Liver (tissue), 3 donors: Measurements from ENCODE around the gene WWOX.

Experiments used
- FOXA1 ChIP-seq: IDR thresholded peaks from 2 replicates; pipeline ENCODE4 v1.6.1; 2016; ENCODE audit warnings: antibody characterized with exemption
- GABPA ChIP-seq, 2 donors: IDR thresholded peaks in 1 of 2; conservative IDR thresholded peaks in 1 of 2; 2 replicates each; pipeline ENCODE4 v1.6.1; 2016; ENCODE audit warnings: antibody characterized with exemption in 2 of 2, mild to moderate bottlenecking in 1 of 2, moderate library complexity in 1 of 2
- RAD21 ChIP-seq, 2 donors: IDR thresholded peaks; 2 replicates each; pipeline ENCODE4 v1.6.1; 2016; ENCODE audit warnings: antibody characterized with exemption in 2 of 2, mild to moderate bottlenecking in 2 of 2
- SP1 ChIP-seq: IDR thresholded peaks from 2 replicates; pipeline ENCODE4 v1.6.1; 2018; ENCODE audit warnings: antibody characterized with exemption, mild to moderate bottlenecking
- TAF1 ChIP-seq: conservative IDR thresholded peaks from 2 replicates; pipeline ENCODE4 v1.6.1; 2016; ENCODE audit warnings: antibody characterized with exemption, mild to moderate bottlenecking
- YY1 ChIP-seq: IDR thresholded peaks from 2 replicates; pipeline ENCODE4 v1.6.1; 2016; ENCODE audit warnings: antibody characterized with exemption, mild to moderate bottlenecking
- TF ChIP-seq, protein P1 (sequence below): fragments of 150-350 bp; IDR thresholded peaks from 2 replicates; pipeline ENCODE4 v1.5.1; 2017; ENCODE audit warnings: improper control_type of control experiment, low read depth, low read length; ENCODE audit not compliant: missing input control
- TF ChIP-seq, protein P2 (sequence below): IDR thresholded peaks from 2 replicates; pipeline ENCODE4 v1.6.1; 2016; ENCODE audit warnings: antibody characterized with exemption
- TF ChIP-seq, protein P3 (sequence below): IDR thresholded peaks from 2 replicates; pipeline ENCODE4 v1.6.1; 2016; ENCODE audit warnings: antibody characterized with exemption
- TF ChIP-seq, protein P4 (sequence below): IDR thresholded peaks from 2 replicates; pipeline ENCODE4 v1.6.1; 2016; ENCODE audit warnings: antibody characterized with exemption, mild to moderate bottlenecking
- TF ChIP-seq, protein P5 (sequence below): IDR thresholded peaks from 2 replicates; pipeline ENCODE4 v1.6.1; 2016; ENCODE audit warnings: antibody characterized with exemption
- donor health status: healthy.
- donor health status: healthy.

DNA sequence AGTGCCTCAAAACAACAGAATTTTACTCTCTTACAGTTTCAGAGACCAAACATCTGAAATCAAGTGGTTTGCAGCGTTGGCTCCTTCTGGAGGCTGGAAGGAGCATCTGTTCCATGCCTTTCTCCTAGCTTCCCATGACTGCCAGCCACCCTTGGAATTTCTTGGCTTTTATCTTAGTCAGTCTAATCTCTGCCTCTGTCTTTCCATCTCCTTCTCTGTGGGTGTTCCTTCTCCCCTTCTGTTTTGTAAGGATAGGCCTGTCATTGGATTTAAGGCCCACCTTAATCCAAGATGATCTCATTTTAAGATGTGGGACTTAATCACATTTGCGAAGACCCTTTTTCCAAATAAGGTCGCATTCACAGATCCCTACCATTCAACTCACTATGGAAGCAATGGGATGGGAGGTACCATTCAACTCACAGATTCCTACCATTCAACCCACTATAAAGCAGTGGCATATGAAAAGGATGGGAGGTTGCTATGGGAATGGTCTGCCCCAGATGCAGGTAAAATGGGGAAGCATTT, 321.8 kb downstream of the WWOX start:
- TF ChIP-seq RAD21 (IDR thresholded peaks at IDR 0.05): no peak
- TF ChIP-seq, protein P1, sequence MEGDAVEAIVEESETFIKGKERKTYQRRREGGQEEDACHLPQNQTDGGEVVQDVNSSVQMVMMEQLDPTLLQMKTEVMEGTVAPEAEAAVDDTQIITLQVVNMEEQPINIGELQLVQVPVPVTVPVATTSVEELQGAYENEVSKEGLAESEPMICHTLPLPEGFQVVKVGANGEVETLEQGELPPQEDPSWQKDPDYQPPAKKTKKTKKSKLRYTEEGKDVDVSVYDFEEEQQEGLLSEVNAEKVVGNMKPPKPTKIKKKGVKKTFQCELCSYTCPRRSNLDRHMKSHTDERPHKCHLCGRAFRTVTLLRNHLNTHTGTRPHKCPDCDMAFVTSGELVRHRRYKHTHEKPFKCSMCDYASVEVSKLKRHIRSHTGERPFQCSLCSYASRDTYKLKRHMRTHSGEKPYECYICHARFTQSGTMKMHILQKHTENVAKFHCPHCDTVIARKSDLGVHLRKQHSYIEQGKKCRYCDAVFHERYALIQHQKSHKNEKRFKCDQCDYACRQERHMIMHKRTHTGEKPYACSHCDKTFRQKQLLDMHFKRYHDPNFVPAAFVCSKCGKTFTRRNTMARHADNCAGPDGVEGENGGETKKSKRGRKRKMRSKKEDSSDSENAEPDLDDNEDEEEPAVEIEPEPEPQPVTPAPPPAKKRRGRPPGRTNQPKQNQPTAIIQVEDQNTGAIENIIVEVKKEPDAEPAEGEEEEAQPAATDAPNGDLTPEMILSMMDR: no peak
- TF ChIP-seq, protein P2, sequence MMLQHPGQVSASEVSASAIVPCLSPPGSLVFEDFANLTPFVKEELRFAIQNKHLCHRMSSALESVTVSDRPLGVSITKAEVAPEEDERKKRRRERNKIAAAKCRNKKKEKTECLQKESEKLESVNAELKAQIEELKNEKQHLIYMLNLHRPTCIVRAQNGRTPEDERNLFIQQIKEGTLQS: no peak
- TF ChIP-seq YY1: no peak
- TF ChIP-seq, protein P3, sequence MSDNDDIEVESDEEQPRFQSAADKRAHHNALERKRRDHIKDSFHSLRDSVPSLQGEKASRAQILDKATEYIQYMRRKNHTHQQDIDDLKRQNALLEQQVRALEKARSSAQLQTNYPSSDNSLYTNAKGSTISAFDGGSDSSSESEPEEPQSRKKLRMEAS: no peak
- no peak for TF ChIP-seq SP1
- TF ChIP-seq, protein P4, sequence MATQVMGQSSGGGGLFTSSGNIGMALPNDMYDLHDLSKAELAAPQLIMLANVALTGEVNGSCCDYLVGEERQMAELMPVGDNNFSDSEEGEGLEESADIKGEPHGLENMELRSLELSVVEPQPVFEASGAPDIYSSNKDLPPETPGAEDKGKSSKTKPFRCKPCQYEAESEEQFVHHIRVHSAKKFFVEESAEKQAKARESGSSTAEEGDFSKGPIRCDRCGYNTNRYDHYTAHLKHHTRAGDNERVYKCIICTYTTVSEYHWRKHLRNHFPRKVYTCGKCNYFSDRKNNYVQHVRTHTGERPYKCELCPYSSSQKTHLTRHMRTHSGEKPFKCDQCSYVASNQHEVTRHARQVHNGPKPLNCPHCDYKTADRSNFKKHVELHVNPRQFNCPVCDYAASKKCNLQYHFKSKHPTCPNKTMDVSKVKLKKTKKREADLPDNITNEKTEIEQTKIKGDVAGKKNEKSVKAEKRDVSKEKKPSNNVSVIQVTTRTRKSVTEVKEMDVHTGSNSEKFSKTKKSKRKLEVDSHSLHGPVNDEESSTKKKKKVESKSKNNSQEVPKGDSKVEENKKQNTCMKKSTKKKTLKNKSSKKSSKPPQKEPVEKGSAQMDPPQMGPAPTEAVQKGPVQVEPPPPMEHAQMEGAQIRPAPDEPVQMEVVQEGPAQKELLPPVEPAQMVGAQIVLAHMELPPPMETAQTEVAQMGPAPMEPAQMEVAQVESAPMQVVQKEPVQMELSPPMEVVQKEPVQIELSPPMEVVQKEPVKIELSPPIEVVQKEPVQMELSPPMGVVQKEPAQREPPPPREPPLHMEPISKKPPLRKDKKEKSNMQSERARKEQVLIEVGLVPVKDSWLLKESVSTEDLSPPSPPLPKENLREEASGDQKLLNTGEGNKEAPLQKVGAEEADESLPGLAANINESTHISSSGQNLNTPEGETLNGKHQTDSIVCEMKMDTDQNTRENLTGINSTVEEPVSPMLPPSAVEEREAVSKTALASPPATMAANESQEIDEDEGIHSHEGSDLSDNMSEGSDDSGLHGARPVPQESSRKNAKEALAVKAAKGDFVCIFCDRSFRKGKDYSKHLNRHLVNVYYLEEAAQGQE: no peak
- TF ChIP-seq TAF1: no peak
- TF ChIP-seq, protein P5, sequence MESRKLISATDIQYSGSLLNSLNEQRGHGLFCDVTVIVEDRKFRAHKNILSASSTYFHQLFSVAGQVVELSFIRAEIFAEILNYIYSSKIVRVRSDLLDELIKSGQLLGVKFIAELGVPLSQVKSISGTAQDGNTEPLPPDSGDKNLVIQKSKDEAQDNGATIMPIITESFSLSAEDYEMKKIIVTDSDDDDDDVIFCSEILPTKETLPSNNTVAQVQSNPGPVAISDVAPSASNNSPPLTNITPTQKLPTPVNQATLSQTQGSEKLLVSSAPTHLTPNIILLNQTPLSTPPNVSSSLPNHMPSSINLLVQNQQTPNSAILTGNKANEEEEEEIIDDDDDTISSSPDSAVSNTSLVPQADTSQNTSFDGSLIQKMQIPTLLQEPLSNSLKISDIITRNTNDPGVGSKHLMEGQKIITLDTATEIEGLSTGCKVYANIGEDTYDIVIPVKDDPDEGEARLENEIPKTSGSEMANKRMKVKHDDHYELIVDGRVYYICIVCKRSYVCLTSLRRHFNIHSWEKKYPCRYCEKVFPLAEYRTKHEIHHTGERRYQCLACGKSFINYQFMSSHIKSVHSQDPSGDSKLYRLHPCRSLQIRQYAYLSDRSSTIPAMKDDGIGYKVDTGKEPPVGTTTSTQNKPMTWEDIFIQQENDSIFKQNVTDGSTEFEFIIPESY: no peak
- TF ChIP-seq FOXA1: no peak
- no peak for TF ChIP-seq GABPA (IDR thresholded peaks at IDR 0.05 in 1 of 2, conservative IDR thresholded peaks at IDR 0.05 in 1 of 2)
